ENCODE results near the gene ANKRD11.

DNA sequence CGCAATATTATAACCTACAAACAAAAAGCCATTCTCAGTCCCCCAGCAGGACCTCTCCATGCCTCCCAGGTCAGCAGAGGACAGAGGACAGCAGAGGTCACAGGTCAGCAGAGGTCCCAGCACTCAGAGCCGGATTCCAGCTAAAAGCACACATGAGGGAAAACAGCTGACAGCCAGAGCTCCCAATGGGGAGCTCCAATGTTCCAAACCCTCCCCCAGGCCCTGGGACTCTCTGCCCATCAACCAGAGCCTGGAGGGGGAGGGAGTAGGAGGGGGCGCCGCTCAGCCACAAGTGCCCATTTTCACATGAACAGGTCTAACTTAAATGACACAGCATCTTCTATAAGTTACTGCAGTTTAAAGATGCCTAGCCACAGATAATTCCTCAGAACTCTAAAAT lies 77.5 kb downstream of the ANKRD11 start:
- TF ChIP-seq, protein P1, sequence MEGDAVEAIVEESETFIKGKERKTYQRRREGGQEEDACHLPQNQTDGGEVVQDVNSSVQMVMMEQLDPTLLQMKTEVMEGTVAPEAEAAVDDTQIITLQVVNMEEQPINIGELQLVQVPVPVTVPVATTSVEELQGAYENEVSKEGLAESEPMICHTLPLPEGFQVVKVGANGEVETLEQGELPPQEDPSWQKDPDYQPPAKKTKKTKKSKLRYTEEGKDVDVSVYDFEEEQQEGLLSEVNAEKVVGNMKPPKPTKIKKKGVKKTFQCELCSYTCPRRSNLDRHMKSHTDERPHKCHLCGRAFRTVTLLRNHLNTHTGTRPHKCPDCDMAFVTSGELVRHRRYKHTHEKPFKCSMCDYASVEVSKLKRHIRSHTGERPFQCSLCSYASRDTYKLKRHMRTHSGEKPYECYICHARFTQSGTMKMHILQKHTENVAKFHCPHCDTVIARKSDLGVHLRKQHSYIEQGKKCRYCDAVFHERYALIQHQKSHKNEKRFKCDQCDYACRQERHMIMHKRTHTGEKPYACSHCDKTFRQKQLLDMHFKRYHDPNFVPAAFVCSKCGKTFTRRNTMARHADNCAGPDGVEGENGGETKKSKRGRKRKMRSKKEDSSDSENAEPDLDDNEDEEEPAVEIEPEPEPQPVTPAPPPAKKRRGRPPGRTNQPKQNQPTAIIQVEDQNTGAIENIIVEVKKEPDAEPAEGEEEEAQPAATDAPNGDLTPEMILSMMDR (IDR thresholded peaks at IDR 0.05; ENCODE audit: poor library complexity, severe bottlenecking): no peak
- TF ChIP-seq, protein P2, sequence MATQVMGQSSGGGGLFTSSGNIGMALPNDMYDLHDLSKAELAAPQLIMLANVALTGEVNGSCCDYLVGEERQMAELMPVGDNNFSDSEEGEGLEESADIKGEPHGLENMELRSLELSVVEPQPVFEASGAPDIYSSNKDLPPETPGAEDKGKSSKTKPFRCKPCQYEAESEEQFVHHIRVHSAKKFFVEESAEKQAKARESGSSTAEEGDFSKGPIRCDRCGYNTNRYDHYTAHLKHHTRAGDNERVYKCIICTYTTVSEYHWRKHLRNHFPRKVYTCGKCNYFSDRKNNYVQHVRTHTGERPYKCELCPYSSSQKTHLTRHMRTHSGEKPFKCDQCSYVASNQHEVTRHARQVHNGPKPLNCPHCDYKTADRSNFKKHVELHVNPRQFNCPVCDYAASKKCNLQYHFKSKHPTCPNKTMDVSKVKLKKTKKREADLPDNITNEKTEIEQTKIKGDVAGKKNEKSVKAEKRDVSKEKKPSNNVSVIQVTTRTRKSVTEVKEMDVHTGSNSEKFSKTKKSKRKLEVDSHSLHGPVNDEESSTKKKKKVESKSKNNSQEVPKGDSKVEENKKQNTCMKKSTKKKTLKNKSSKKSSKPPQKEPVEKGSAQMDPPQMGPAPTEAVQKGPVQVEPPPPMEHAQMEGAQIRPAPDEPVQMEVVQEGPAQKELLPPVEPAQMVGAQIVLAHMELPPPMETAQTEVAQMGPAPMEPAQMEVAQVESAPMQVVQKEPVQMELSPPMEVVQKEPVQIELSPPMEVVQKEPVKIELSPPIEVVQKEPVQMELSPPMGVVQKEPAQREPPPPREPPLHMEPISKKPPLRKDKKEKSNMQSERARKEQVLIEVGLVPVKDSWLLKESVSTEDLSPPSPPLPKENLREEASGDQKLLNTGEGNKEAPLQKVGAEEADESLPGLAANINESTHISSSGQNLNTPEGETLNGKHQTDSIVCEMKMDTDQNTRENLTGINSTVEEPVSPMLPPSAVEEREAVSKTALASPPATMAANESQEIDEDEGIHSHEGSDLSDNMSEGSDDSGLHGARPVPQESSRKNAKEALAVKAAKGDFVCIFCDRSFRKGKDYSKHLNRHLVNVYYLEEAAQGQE (IDR thresholded peaks at IDR 0.05; ENCODE audit: borderline replicate concordance): no peak
